ENCODE measurements around the gene KCNH2.

The KCNH2 gene

DNA sequence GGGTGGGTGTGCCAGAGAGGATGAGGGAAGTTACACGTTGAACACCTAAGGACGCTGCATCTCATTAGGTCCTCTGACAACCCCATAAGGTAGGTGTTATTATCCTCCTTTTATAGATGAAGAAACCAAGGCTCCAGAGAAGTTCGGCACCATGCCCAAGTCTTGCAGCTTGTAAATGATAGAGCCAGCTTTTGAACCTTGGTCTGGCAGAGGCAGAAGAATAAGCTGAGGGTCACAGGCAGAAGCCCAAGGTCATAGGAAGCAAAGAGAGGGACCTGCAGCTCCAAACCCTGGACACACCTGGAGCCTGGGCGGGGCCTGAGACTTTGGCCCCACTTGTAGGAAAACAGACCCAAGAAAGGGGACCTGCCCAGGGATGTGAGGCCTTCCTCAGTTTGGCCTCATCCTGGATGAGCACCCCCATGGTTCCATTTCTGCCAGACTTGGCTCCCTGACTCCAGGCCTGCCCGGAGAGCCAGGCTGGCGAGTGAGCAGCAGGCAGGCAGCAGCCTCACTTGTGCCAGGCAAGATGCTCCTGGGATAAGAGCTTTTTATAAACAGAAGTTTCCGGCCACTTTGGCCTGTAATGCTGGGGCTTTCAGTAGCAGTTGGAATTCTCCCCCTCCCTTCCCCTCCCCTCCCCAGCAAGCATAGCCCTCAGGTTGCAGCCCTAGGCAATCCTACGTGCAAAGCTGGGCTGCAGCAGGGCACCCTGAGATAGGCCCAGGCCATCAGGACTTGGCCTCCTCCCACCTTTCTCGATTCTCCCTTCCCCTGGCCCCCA is 2.4 kb downstream of the KCNH2 start:
- no peak for TF ChIP-seq POLR2A (IDR thresholded peaks at IDR 0.05; ENCODE audit: extremely low read depth, insufficient read length)
- no peak for TF ChIP-seq MYC (IDR thresholded peaks at IDR 0.05; ENCODE audit: low read depth, low read length)
- no peak overlapping the region for H3K4me3 ChIP-seq (ENCODE audit: low read depth, low read length)
- no peak for DNase-seq (ENCODE audit: low read depth)

DNA sequence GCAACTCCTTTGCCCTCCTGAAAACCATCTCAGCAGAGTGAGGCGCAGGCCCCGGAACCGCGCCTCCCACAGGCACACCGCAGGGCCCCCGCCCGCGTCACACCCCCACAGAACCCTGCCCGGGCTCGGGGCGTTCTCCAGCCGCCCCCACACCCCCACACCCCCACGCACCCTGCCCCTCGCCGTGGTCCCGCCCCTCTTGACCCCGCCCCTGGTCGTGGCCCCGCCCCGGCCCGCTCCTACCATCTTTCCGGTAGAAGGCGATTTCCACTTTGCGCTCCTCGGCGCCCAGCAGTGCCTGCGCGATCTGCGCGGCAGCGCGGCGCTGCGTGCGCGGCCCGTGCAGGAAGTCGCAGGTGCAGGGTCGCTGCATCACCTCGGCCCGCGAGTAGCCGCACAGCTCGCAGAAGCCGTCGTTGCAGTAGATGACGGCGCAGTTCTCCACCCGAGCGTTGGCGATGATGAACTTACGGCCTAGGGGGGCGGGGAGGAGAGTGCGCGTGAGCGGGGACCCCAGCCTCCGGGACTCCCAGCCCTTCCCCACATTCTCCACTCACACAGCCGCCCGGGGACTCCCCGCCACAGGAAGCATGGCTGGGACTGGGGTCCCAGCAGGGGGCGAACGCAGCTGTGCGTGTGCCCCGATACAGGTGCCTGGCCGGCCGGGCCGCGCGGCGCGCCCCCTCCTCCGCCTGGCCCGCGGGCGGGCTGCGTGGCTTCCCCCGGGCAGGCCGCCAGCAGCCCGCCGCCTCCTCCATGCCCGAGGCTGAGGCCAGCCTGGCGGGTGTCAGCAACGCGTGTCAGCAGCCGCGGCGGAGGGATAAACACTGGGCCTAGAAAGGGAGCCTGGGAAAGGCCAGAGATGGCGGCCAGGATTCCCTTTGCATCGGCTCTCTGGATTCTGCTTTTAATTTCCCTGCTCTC is 3.4 kb downstream of the KCNH2 start:
- peak overlapping the region; percentile 44 for H3K4me3 ChIP-seq (ENCODE audit: low read depth, low read length)
- DNase-seq (ENCODE audit: low read depth): peak; percentile 66
- TF ChIP-seq, protein P1, sequence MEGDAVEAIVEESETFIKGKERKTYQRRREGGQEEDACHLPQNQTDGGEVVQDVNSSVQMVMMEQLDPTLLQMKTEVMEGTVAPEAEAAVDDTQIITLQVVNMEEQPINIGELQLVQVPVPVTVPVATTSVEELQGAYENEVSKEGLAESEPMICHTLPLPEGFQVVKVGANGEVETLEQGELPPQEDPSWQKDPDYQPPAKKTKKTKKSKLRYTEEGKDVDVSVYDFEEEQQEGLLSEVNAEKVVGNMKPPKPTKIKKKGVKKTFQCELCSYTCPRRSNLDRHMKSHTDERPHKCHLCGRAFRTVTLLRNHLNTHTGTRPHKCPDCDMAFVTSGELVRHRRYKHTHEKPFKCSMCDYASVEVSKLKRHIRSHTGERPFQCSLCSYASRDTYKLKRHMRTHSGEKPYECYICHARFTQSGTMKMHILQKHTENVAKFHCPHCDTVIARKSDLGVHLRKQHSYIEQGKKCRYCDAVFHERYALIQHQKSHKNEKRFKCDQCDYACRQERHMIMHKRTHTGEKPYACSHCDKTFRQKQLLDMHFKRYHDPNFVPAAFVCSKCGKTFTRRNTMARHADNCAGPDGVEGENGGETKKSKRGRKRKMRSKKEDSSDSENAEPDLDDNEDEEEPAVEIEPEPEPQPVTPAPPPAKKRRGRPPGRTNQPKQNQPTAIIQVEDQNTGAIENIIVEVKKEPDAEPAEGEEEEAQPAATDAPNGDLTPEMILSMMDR (IDR thresholded peaks at IDR 0.05; ENCODE audit: low read depth, low read length): peak; percentile 47
- peak; percentile 44 for TF ChIP-seq POLR2A (IDR thresholded peaks at IDR 0.05; ENCODE audit: extremely low read depth, insufficient read length)
- TF ChIP-seq, protein P2, sequence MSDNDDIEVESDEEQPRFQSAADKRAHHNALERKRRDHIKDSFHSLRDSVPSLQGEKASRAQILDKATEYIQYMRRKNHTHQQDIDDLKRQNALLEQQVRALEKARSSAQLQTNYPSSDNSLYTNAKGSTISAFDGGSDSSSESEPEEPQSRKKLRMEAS (IDR thresholded peaks at IDR 0.05; ENCODE audit: low read depth, low read length): no peak
- TF ChIP-seq MYC (IDR thresholded peaks at IDR 0.05; ENCODE audit: low read depth, low read length): peak; percentile 32; the same call in 1 of the 2 replicates

DNA sequence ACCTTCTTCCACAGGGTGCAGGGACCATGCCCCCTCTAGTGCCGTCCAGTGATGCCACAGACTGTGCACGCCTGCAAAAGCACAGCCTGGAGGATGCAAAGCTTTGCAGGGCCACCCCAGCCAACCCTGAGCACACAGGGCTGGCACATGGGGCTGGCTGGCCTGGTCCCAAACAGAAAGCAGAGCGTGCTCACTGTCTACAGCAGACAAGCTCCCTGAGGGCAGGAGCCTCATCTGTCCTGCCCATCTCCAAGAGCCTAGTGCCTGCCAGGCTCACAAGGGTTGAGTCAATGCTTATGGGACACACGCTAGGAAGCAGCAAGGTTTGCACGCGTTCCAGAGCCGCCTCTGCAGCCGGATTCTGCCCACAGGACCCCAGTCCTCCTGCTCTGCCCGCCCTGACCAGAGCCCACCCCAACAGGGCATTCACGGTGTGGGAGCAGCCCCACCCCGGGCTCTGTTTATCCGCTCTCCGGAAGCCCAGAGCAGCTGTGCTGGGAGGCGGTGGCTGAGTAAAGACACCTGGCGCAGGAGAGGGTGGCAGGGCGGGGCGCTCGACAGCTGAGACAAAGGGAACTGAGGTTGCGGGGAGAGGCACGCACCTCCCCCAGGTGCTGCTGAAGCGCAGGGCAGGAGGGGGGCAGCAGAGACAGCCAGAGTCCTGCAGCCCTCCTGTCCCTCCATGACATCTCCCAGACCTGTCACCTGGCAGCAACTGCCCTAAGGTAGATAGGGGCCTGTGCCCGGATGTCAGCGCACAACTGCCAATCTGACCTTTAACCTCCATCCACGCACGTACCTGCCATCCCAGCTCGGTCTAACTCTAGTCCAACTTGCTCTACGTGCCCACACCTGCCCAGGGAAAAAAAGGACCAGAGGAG is 4.3 kb downstream of the KCNH2 start:
- H3K4me3 ChIP-seq (ENCODE audit: low read depth, low read length): no peak overlapping the region
- TF ChIP-seq POLR2A (IDR thresholded peaks at IDR 0.05; ENCODE audit: extremely low read depth, insufficient read length): no peak
- TF ChIP-seq, protein P2 (IDR thresholded peaks at IDR 0.05; ENCODE audit: low read depth, low read length): no peak
- TF ChIP-seq MYC (IDR thresholded peaks at IDR 0.05; ENCODE audit: low read depth, low read length): no peak
- TF ChIP-seq, protein P1 (IDR thresholded peaks at IDR 0.05; ENCODE audit: low read depth, low read length): no peak
- DNase-seq (ENCODE audit: low read depth): no peak

DNA sequence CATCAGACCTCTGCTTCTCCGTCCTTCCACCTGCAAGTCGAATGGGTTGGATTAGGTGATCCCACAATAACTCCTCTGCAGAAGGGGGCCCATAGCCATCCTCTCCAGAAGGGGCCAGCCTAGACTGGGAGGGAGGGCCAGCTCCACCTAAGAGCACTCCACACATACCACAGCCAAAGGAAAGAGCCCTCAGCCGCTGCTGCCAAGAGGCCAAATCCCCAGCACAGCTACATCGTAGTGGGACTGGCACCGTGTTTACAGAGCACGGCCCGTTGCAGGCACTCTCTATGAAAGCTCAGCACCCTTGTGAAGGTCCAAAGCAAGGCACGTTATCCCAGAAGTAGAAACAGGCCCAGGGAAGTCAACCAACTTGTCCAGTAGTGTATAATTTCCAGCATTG is 5.4 kb downstream of the KCNH2 start:
- TF ChIP-seq, protein P1 (IDR thresholded peaks at IDR 0.05; ENCODE audit: low read depth, low read length): no peak
- no peak for TF ChIP-seq MYC (IDR thresholded peaks at IDR 0.05; ENCODE audit: low read depth, low read length)
- TF ChIP-seq POLR2A (IDR thresholded peaks at IDR 0.05; ENCODE audit: extremely low read depth, insufficient read length): no peak
- TF ChIP-seq, protein P2 (IDR thresholded peaks at IDR 0.05; ENCODE audit: low read depth, low read length): no peak
- no peak for DNase-seq (ENCODE audit: low read depth)
- H3K4me3 ChIP-seq (ENCODE audit: low read depth, low read length): no peak overlapping the region

DNA sequence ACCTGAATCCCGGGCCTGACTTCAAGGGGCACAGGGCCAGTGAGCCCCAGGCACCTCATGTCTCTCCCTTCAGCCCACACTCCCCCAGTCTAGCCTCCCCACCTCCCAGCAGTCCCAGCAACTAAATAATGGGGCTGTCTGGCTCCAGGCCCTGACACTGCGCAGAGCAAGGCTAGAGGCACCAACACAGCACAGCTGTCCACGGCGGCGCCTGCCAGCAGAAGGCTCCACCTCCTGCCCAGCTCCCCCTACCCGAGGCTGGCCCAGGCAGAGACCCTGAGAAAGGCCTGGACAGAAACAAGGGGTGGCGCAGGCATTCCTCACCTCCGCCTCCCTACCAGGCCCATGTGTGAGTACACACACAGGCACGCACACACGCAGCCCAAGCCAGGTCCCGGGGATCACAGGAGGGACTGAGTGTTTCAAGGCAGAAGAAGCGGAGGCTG is 6.1 kb downstream of the KCNH2 start:
- DNase-seq (ENCODE audit: low read depth): no peak
- TF ChIP-seq, protein P2 (IDR thresholded peaks at IDR 0.05; ENCODE audit: low read depth, low read length): no peak
- TF ChIP-seq POLR2A (IDR thresholded peaks at IDR 0.05; ENCODE audit: extremely low read depth, insufficient read length) (no peak), MYC (IDR thresholded peaks at IDR 0.05; ENCODE audit: low read depth, low read length) (no peak)
- TF ChIP-seq, protein P1 (IDR thresholded peaks at IDR 0.05; ENCODE audit: low read depth, low read length): no peak

More for the DNA sequence above, 6.1 kb downstream of the KCNH2 start:
- H3K4me3 ChIP-seq (ENCODE audit: low read depth, low read length): no peak overlapping the region
